Stimulated activated CD8-positive, alpha-beta memory T cell treated with anti-CD3 and anti-CD28 coated beads, Interleukin-12 subunit alpha, Interleukin-12 subunit beta, amount 100 ng/mL, for 1 hour (primary cell): ENCODE measurements around the gene PELI2.

Source experiments
- DNase-seq: peaks from one replicate; pipeline ENCODE4 v3.0.0-alpha.2; 2020; ENCODE audit warnings: low read depth

Gene PELI2

GRCh38 chr14:56247495-56248200 lies 129.4 kb downstream of the PELI2 start:
- DNase-seq: no peak

DNA sequence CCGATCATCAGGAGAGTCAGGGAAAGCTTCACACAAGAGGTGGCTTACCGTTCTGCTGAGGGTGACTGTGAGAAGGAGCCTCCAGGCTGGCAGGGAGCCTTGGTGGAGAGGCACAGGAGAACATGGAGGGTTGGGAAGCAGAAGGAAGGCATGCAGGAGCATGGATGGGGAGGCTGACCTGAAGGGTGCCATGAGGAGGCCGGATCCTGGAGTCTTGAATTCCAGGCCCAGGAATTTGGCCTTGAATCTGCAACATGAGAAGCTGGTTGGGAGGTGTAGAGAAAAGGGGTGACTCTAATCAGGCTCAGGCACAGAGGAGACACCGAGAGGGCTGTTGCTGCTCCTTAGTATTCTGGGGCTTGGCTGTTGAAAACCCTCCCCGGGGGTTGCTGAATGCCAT lies 130.2 kb downstream of the PELI2 start:
- no peak for DNase-seq

DNA sequence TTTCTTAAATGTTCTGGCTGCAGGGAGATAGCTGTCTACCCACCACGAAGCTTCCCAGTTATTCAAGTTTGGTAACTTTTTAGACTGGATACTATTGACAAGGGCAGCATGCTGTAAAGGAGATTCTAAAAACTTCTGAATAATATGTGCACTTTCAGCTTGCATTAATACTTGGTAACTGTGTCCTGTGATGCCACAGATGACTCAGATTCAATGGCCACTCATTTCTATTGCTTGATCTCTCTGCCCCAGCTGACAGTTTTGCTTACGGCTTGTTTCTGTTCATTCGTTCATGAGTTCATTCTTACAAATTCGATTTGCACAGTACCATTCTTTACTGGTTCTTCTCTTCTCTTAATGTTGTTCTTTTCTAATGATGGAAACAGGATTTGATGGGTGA lies 142.8 kb downstream of the PELI2 start:
- DNase-seq: no peak

- DNase-seq: no peak
These were observed 144.3 kb downstream of the PELI2 start for GRCh38 chr14:56262530-56262929.

GRCh38 chr14:56268039-56268438 lies 149.8 kb downstream of the PELI2 start:
- DNase-seq: no peak

GRCh38 chr14:56268673-56269072 lies 150.5 kb downstream of the PELI2 start:
- DNase-seq: no peak

GRCh38 chr14:56270921-56271320 lies 152.7 kb downstream of the PELI2 start:
- no peak for DNase-seq

GRCh38 chr14:56271970-56272369 lies 153.8 kb downstream of the PELI2 start:
- DNase-seq: no peak

GRCh38 chr14:56273155-56273554 lies 154.9 kb downstream of the PELI2 start:
- no peak for DNase-seq

GRCh38 chr14:56273951-56274350 lies 155.7 kb downstream of the PELI2 start:
- no peak for DNase-seq

GRCh38 chr14:56274556-56274955 lies 156.3 kb downstream of the PELI2 start:
- DNase-seq: no peak

DNA sequence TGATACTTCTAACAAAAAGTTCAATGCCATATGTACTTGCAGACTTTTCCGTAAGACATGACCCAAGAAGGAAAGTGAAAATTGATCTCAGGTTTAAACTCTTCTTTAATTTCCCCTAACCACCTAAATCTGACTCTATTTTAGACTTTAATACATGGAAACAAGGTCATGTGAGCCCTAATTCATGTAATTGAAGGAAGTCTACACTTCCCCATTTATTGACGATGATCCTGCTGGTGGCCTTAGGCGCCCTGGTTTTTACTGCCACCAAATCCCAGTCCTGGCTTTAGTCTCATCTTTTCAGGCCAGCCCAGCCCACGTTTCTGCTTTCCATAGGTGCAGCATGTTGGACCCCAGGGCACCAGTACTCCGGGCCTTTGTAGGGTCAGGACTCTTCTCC lies 157.9 kb downstream of the PELI2 start:
- DNase-seq: no peak

- no peak for DNase-seq
These were observed 160.2 kb downstream of the PELI2 start for GRCh38 chr14:56278383-56278782.

- DNase-seq: no peak
These were observed 162.6 kb downstream of the PELI2 start for GRCh38 chr14:56280843-56281242.

GRCh38 chr14:56282179-56282578 lies 164.0 kb downstream of the PELI2 start:
- DNase-seq: no peak

- no peak for DNase-seq
These were observed 166.4 kb downstream of the PELI2 start for GRCh38 chr14:56284641-56285040.

GRCh38 chr14:56289155-56289554 lies 170.9 kb downstream of the PELI2 start:
- no peak for DNase-seq

DNA sequence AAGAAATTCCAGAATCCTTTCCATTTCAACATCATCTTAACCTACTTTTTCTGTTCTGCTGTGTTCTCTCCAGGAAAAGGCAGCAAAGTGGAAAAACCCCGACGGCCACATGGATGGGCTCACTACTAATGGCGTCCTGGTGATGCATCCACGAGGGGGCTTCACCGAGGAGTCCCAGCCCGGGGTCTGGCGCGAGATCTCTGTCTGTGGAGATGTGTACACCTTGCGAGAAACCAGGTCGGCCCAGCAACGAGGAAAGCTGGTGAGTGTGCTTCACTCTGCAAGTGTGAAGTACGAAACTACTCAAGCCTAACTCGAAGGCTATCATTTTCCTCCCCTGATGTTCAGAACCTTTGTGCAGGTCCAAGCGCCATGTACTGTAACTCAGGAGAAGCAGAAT lies 172.0 kb downstream of the PELI2 start:
- DNase-seq: no peak

GRCh38 chr14:56292970-56293369 lies 174.8 kb downstream of the PELI2 start:
- no peak for DNase-seq

DNA sequence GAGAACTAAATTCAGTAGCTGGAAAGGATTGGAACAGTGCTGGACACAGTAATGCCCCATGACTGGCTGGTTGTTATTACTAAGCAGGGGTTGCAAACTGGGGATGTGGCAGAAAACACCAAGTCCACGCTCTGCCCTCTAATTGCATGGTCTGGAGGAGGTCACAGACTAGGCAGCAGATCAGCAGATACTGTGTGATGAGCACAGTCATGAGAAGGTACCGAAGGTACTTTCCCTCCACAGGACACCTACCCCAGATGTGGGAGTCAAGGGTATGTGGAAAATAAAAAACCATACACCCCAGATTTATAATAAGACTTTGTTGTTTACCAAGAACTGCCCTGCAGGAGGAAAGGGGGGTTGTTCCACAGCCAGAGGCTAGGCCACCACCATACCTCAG lies 175.3 kb downstream of the PELI2 start:
- DNase-seq: no peak

- DNase-seq: no peak
These were observed 175.9 kb downstream of the PELI2 start for GRCh38 chr14:56294128-56294527.

GRCh38 chr14:56295743-56296142 lies 177.5 kb downstream of the PELI2 start:
- DNase-seq: no peak

DNA sequence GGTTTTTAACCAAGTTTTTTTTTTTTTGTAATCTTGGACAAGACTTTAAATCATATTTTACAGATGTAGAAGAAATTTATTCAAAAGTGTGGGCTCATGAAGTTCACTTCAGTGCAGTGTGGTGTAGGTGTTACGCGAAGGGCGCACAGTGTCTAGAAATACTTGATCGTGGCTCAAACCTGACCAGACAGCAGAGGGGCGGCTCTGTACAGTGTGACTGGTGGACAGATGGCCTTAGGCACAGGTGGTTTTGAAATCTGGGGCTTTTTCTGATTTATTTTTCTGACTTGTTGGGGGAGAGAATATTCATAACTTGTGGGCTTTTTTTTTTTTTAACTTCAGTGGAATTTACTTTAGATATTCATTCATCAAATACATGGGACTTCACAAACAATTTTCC lies 179.2 kb downstream of the PELI2 start:
- DNase-seq: no peak

DNA sequence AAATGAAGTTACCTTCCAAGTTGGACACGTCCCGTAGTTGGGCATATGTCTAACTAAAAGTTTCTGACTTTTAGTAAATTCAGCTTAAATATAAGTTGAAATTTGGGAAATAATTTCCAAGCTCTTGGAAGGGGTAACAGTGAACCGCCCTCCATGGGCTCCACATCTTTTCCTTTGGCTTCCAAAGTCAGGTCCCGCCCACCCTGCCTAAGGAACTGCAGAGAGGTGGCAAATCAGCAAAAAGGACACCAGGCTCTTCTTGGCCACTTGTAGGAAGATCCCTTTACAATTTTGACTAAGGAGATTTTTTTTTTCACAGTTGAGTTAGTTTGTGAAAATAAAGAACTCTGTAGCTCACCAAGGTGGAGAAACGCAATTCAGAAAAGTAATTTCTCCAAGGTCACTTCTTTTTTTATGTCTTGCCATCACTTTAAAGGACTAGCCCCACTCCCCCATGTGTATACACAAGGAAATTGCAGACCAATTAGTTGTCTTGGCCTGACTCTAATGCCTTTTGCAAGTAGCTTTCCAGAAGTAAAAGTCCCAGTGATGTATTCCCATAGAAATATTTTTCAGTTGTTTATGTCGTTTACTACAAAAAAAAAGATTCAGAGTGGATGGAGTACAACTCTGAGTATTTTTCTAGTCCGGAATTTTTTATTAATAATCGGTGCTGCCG lies 181.2 kb downstream of the PELI2 start:
- no peak for DNase-seq
